Liver (tissue), 9 donors: ENCODE data around the gene PIP4K2A. TPM values are rescaled to one million over a fixed set of nuclear protein-coding genes. Genes with fewer than 3 reads are reported as not detected.
A peak's percentile ranks its signal among the peaks of the same experiment; 100 is the strongest.

Source experiments
- DNase-seq: peaks from one replicate; pipeline ENCODE4 v3.0.0-alpha.2; 2017; ENCODE audit warnings: low spot score
- H3K27ac ChIP-seq, 2 donors: one replicate each; pipeline ENCODE4 v1.7.0; 2013; ENCODE audit warnings: inconsistent platforms in 2 of 2, low read length in 2 of 2, control low read depth in 1 of 2, low read depth in 1 of 2, mild to moderate bottlenecking in 1 of 2
- H3K27me3 ChIP-seq, 4 donors: one replicate each; pipeline versions ENCODE4 v1.6.1 to v1.7.0; 2013; ENCODE audit warnings: low read length in 3 of 4, inconsistent platforms in 1 of 4, mild to moderate bottlenecking in 1 of 4, moderate library complexity in 1 of 4; ENCODE audit not compliant: control insufficient read depth in 4 of 4, insufficient read depth in 4 of 4
- H3K36me3 ChIP-seq, 4 donors: one replicate each; pipeline versions ENCODE4 v1.6.1 to v1.7.0; 2013; ENCODE audit warnings: low read length in 3 of 4, mild to moderate bottlenecking in 3 of 4, low read depth in 1 of 4, moderate library complexity in 1 of 4; ENCODE audit not compliant: control insufficient read depth in 4 of 4, insufficient read depth in 3 of 4
- H3K4me1 ChIP-seq, 4 donors: one replicate each; pipeline versions ENCODE4 v1.6.1 to v1.7.0; 2013; ENCODE audit warnings: low read length in 3 of 4, mild to moderate bottlenecking in 3 of 4, moderate library complexity in 1 of 4; ENCODE audit not compliant: control insufficient read depth in 4 of 4, insufficient read depth in 4 of 4
- H3K4me3 ChIP-seq, 3 donors: one replicate each; pipeline versions ENCODE4 v1.6.1 to v1.7.0; 2013; ENCODE audit warnings: low read length in 3 of 3, control low read depth in 1 of 3, low read depth in 1 of 3, mild to moderate bottlenecking in 1 of 3
- H3K9ac ChIP-seq, 2 donors: one replicate each; pipeline ENCODE4 v1.7.0; 2013; ENCODE audit warnings: low read length in 2 of 2, mild to moderate bottlenecking in 2 of 2, moderate library complexity in 2 of 2, control low read depth in 1 of 2, low read depth in 1 of 2
- H3K9me3 ChIP-seq, 4 donors: one replicate each; pipeline versions ENCODE4 v1.6.1 to v1.7.0; 2013; ENCODE audit warnings: low read length in 3 of 4; ENCODE audit not compliant: control insufficient read depth in 4 of 4
- ATF3 ChIP-seq: IDR thresholded peaks from 2 replicates; pipeline ENCODE4 v1.6.1; 2016; ENCODE audit warnings: antibody characterized with exemption
- HNF4A ChIP-seq, 2 donors: conservative IDR thresholded peaks; 2 replicates each; pipeline ENCODE4 v1.6.1; 2016; ENCODE audit warnings: antibody characterized with exemption in 2 of 2, mild to moderate bottlenecking in 2 of 2
- HNF4G ChIP-seq: IDR thresholded peaks from 2 replicates; pipeline ENCODE4 v1.6.1; 2016; ENCODE audit warnings: antibody characterized with exemption
- NR2F2 ChIP-seq: IDR thresholded peaks from 2 replicates; pipeline ENCODE4 v1.6.1; 2016; ENCODE audit warnings: antibody characterized with exemption
- RAD21 ChIP-seq, 2 donors: IDR thresholded peaks; 2 replicates each; pipeline ENCODE4 v1.6.1; 2016; ENCODE audit warnings: antibody characterized with exemption in 2 of 2, mild to moderate bottlenecking in 2 of 2
- RXRA ChIP-seq, 2 donors: IDR thresholded peaks; 2 replicates each; pipeline ENCODE4 v1.6.1; 2017 to 2018; ENCODE audit warnings: antibody characterized with exemption in 2 of 2, mild to moderate bottlenecking in 1 of 2
- SP1 ChIP-seq: IDR thresholded peaks from 2 replicates; pipeline ENCODE4 v1.6.1; 2018; ENCODE audit warnings: antibody characterized with exemption, mild to moderate bottlenecking
- TAF1 ChIP-seq: conservative IDR thresholded peaks from 2 replicates; pipeline ENCODE4 v1.6.1; 2016; ENCODE audit warnings: antibody characterized with exemption, mild to moderate bottlenecking
- YY1 ChIP-seq: IDR thresholded peaks from 2 replicates; pipeline ENCODE4 v1.6.1; 2016; ENCODE audit warnings: antibody characterized with exemption, mild to moderate bottlenecking
- WGBS: extraction: QIAGEN DNeasy Blood & Tissue Kit; methylation state at CpG from one replicate; pipeline ENCODE4 v1.1.7; 2013; 5-methylcytosine and 5-hydroxymethylcytosine counted together
- polyA plus RNA-seq, 2 donors: library from polyadenylated mRNA; stranded (reverse) in 1 of 2; unstranded in 1 of 2; fragments of 200-250 nt in 1 of 2; fragments of >200 nt in 1 of 2; fragmentation: Nextera tagmentation in 1 of 2; extraction: Ambion mirVana in 1 of 2; gene quantifications; one replicate each; pipeline versions ENCODE4 v1.2.1 to v1.2.3, GENCODE V29; 2013 to 2015
- total RNA-seq, 2 donors: library from RNA; depleted of rRNA; stranded (reverse); fragments of >200 nt; gene quantifications; one replicate each; pipeline ENCODE4 v1.2.3, GENCODE V29; 2014
- TF ChIP-seq, protein P1 (sequence below): fragments of 150-350 bp; IDR thresholded peaks from 2 replicates; pipeline ENCODE4 v1.5.1; 2017; ENCODE audit warnings: improper control_type of control experiment, low read depth, low read length; ENCODE audit not compliant: missing input control
- TF ChIP-seq, protein P2 (sequence below): IDR thresholded peaks from 2 replicates; pipeline ENCODE4 v1.6.1; 2016; ENCODE audit warnings: antibody characterized with exemption
- donor health status: healthy.
- donor health status: healthy.
- donor health status: healthy.
- donor health status: healthy.
- donor health status: healthy.

PIP4K2A gene
- total and polyA plus RNA-seq, 4 donors, result 6.4 to 53.7 (median 8.6) TPM

GRCh38 chr10:22573820-22574569, 140.4 kb downstream of the PIP4K2A start:
- H3K27me3 ChIP-seq, result no peaks in the 10 kb centered on the region
- no peak overlapping the region for H3K9ac ChIP-seq
- H3K36me3 ChIP-seq, result peaks cover 0 to 9% (median 6%) of the 10 kb centered on the region in 4 donors
- TF ChIP-seq HNF4G (no peak), TAF1 (no peak), RAD21 (IDR thresholded peaks at IDR 0.05) (peak; percentile 76 to 77), YY1 (no peak), SP1 (no peak)
- TF ChIP-seq, protein P1, sequence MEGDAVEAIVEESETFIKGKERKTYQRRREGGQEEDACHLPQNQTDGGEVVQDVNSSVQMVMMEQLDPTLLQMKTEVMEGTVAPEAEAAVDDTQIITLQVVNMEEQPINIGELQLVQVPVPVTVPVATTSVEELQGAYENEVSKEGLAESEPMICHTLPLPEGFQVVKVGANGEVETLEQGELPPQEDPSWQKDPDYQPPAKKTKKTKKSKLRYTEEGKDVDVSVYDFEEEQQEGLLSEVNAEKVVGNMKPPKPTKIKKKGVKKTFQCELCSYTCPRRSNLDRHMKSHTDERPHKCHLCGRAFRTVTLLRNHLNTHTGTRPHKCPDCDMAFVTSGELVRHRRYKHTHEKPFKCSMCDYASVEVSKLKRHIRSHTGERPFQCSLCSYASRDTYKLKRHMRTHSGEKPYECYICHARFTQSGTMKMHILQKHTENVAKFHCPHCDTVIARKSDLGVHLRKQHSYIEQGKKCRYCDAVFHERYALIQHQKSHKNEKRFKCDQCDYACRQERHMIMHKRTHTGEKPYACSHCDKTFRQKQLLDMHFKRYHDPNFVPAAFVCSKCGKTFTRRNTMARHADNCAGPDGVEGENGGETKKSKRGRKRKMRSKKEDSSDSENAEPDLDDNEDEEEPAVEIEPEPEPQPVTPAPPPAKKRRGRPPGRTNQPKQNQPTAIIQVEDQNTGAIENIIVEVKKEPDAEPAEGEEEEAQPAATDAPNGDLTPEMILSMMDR, result peak; percentile 41
- DNase-seq, result no peak
- peaks cover 0 to 3% (median 0%) of the 10 kb centered on the region in 4 donors for H3K4me1 ChIP-seq
- no peaks in the 10 kb centered on the region for H3K9me3 ChIP-seq
- WGBS, result 55% methylated on average over 7 of the region's 7 CpGs
- no peak overlapping the region for H3K4me3 ChIP-seq
- no peak overlapping the region for H3K27ac ChIP-seq

DNA sequence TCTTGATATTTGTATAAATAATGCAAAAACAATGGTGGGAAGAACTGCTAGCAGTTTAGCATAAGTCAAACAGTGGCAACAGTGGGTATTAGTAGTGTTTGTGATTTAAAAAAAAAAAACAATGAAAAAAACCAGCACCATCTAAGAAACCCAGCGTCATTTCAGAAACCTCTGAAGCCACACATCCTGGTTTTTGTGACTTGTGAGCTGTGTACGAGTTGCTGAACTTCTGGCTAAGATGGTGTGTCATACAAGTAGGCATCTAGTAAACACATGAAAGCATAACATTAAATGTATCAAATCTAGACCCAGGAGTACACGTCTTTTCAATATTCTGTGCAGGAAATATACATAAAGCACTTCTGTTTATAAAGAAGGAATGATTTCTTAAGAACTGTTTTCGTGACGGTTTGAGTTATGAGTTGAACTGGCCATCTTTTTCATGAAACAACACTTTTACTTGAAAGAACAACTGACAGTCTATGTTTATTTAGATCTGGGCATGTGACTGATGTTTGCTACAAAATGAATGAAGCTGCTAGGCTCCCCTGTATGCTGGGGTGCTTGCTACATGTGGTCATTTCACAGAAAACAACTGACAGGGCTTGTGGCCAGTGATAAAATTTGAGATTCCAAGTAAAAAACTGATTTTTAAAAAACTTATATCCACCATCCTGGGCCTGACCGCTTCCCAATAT, 143.5 kb downstream of the PIP4K2A start:
- Histone ChIP-seq H3K36me3 (peaks cover 0 to 9% (median 7%) of the 10 kb centered on the region in 4 donors), H3K27ac (no peak overlapping the region), H3K9me3 (no peaks in the 10 kb centered on the region), H3K4me3 (no peak overlapping the region), H3K27me3 (no peaks in the 10 kb centered on the region), H3K4me1 (peaks cover 0 to 3% (median 0%) of the 10 kb centered on the region in 4 donors), H3K9ac (no peak overlapping the region)
- DNase-seq, result no peak
- TF ChIP-seq TAF1, result no peak
- TF ChIP-seq, protein P2, sequence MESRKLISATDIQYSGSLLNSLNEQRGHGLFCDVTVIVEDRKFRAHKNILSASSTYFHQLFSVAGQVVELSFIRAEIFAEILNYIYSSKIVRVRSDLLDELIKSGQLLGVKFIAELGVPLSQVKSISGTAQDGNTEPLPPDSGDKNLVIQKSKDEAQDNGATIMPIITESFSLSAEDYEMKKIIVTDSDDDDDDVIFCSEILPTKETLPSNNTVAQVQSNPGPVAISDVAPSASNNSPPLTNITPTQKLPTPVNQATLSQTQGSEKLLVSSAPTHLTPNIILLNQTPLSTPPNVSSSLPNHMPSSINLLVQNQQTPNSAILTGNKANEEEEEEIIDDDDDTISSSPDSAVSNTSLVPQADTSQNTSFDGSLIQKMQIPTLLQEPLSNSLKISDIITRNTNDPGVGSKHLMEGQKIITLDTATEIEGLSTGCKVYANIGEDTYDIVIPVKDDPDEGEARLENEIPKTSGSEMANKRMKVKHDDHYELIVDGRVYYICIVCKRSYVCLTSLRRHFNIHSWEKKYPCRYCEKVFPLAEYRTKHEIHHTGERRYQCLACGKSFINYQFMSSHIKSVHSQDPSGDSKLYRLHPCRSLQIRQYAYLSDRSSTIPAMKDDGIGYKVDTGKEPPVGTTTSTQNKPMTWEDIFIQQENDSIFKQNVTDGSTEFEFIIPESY, result no peak
- WGBS, result 73% methylated on average over 6 of the region's 6 CpGs

GRCh38 chr10:22570234-22570633, 144.1 kb downstream of the PIP4K2A start:
- Histone ChIP-seq H3K27me3 (no peaks in the 10 kb centered on the region), H3K9ac (no peak overlapping the region), H3K9me3 (no peaks in the 10 kb centered on the region), H3K4me3 (no peak overlapping the region), H3K27ac (no peak overlapping the region), H3K4me1 (peaks cover 0 to 3% (median 0%) of the 10 kb centered on the region in 4 donors), H3K36me3 (peaks cover 0 to 9% (median 7%) of the 10 kb centered on the region in 4 donors)
- TF ChIP-seq HNF4A (conservative IDR thresholded peaks at IDR 0.05) (no peak), YY1 (no peak), NR2F2 (no peak), RXRA (IDR thresholded peaks at IDR 0.05) (no peak), ATF3 (no peak)
- no peak for DNase-seq
- 79% methylated on average over 4 of the region's 4 CpGs for WGBS
